Spleen (tissue), 7 donors: ENCODE measurements around the gene RAP2A.

ENCODE experiments used
- CTCF ChIP-seq, 11 experiments: fragments of 200-600 bp in 7 of 11; fragments of 450-650 bp in 4 of 11; sonication (generic) in 4 of 11; IDR thresholded peaks in 8 of 11; conservative IDR thresholded peaks in 3 of 11; 1 replicate in 7 of 11; 2 replicates in 4 of 11; pipeline versions ENCODE4 v1.4.0 to v1.8.0; 2016 to 2021; ENCODE audit warnings: antibody characterized with exemption in 11 of 11, inconsistent platforms in 4 of 11, mild to moderate bottlenecking in 1 of 11
- POLR2A ChIP-seq, 3 donors: fragments of 450-650 bp; IDR thresholded peaks; one replicate each; pipeline ENCODE4 v1.5.1; 2017; ENCODE audit warnings: antibody characterized with exemption in 3 of 3, mild to moderate bottlenecking in 1 of 3
- donor health status: DM: no; HTN: no; CAD: no; lungs with moderate emphysema.
- donor health status: DM: no; HTN: no; CAD: no.
- donor health status: DM: no; HTN: no; CAD: no.

GRCh38 chr13:97502181-97502580 lies 68.2 kb downstream of the RAP2A start:
- no peak for TF ChIP-seq POLR2A (IDR thresholded peaks at IDR 0.05)
- TF ChIP-seq CTCF (IDR thresholded peaks at IDR 0.05 in 8 of 11, conservative IDR thresholded peaks at IDR 0.05 in 3 of 11), result no peak
